Astrocyte (in vitro differentiated cells and primary cell): ENCODE measurements around the gene NRIP2. TPM values are rescaled to one million over a fixed set of nuclear protein-coding genes. Genes with fewer than 3 reads are reported as not detected.

Experiments
- DNase-seq: peaks from one replicate; pipeline ENCODE4 v3.0.0-alpha.2; 2010; ENCODE audit warnings: low read depth
- FAIRE-seq: peaks from 2 replicates; lab custom pipeline; 2011; peaks lifted over from hg19 to GRCh38; lab: Jason Lieb, UNC
- H2AFZ ChIP-seq: 2 replicates; pipeline ENCODE4 v1.6.0; 2012; ENCODE audit warnings: low read depth, low read length, inconsistent platforms
- H3K27ac ChIP-seq: 2 replicates; pipeline ENCODE4 v1.5.1; 2011; ENCODE audit warnings: low read depth, low read length, inconsistent platforms
- H3K27me3 ChIP-seq: 2 replicates; pipeline ENCODE4 v1.6.0; 2011; ENCODE audit warnings: low read length, inconsistent platforms; ENCODE audit not compliant: insufficient read depth
- H3K36me3 ChIP-seq: 2 replicates; pipeline ENCODE4 v1.5.1; 2011; ENCODE audit warnings: low read length, inconsistent platforms; ENCODE audit not compliant: insufficient read depth
- H3K4me1 ChIP-seq: 2 replicates; pipeline ENCODE4 v1.5.1; 2011; ENCODE audit warnings: low read length, inconsistent platforms; ENCODE audit not compliant: insufficient read depth
- H3K4me2 ChIP-seq: 2 replicates; pipeline ENCODE4 v1.6.0; 2012; ENCODE audit warnings: low read length, inconsistent platforms
- H3K4me3 ChIP-seq: 2 replicates; pipeline ENCODE4 v1.5.1; 2011; ENCODE audit warnings: low read depth, mild to moderate bottlenecking, low read length, inconsistent platforms; ENCODE audit not compliant: insufficient read depth
- H3K79me2 ChIP-seq: 2 replicates; pipeline ENCODE4 v1.6.0; 2012; ENCODE audit warnings: mild to moderate bottlenecking, low read length, inconsistent platforms; ENCODE audit not compliant: insufficient read depth
- H3K9ac ChIP-seq: 2 replicates; pipeline ENCODE4 v1.6.0; 2012; ENCODE audit warnings: mild to moderate bottlenecking, low read length, inconsistent platforms
- H3K9me3 ChIP-seq: 2 replicates; pipeline ENCODE4 v1.5.1; 2012; ENCODE audit warnings: low read depth, mild to moderate bottlenecking, low read length, inconsistent platforms; ENCODE audit not compliant: insufficient read depth
- H4K20me1 ChIP-seq: 2 replicates; pipeline ENCODE4 v1.6.0; 2012; ENCODE audit warnings: low read length, inconsistent platforms; ENCODE audit not compliant: insufficient read depth
- H3K27ac Mint-ChIP-seq: one replicate; pipeline ENCODE4 v1.8.0; 2021; ENCODE audit warnings: mild to moderate bottlenecking, mixed read lengths; ENCODE audit not compliant: unreplicated experiment
- H3K27me3 Mint-ChIP-seq: one replicate; pipeline ENCODE4 v1.8.0; 2021; ENCODE audit warnings: low read depth, mixed read lengths; ENCODE audit not compliant: unreplicated experiment
- H3K36me3 Mint-ChIP-seq: one replicate; pipeline ENCODE4 v1.8.0; 2021; ENCODE audit warnings: low read depth, mixed read lengths; ENCODE audit not compliant: unreplicated experiment
- H3K4me1 Mint-ChIP-seq: one replicate; pipeline ENCODE4 v1.8.0; 2021; ENCODE audit warnings: low read depth, mixed read lengths; ENCODE audit not compliant: unreplicated experiment
- H3K4me3 Mint-ChIP-seq: one replicate; pipeline ENCODE4 v1.8.0; 2021; ENCODE audit warnings: mild to moderate bottlenecking, moderate library complexity, mixed read lengths; ENCODE audit not compliant: unreplicated experiment
- H3K9me3 Mint-ChIP-seq: one replicate; pipeline ENCODE4 v1.8.0; 2021; ENCODE audit warnings: mild to moderate bottlenecking, mixed read lengths; ENCODE audit not compliant: unreplicated experiment
- CTCF ChIP-seq: IDR thresholded peaks from 2 replicates; pipeline ENCODE4 v1.5.1; 2011; ENCODE audit warnings: low read depth, mild to moderate bottlenecking, inconsistent platforms, low read length, moderate library complexity; ENCODE audit not compliant: insufficient read depth
- EZH2 ChIP-seq: IDR thresholded peaks from 2 replicates; pipeline ENCODE4 v1.6.1; 2012; ENCODE audit warnings: mild to moderate bottlenecking, low read length, inconsistent platforms; ENCODE audit not compliant: insufficient read depth
- total RNA-seq: library from RNA; stranded (reverse); gene quantifications from 2 replicates; pipeline ENCODE4 v1.2.1, GENCODE V29; 2021

The NRIP2 gene
- total RNA-seq, 1 donor from 2014 or later = not detected

- Histone ChIP-seq H3K4me1 (peaks cover 14% of the 10 kb centered on the region), H3K36me3 (peaks cover 64% of the 10 kb centered on the region), H3K79me2 (peaks cover 27% of the 10 kb centered on the region), H3K9ac (no peak overlapping the region), H4K20me1 (peaks cover 40% of the 10 kb centered on the region), H3K27me3 (no peaks in the 10 kb centered on the region), H3K27ac (no peak overlapping the region), H2AFZ (no peak overlapping the region), H3K9me3 (no peaks in the 10 kb centered on the region), H3K4me2 (no peak overlapping the region), H3K4me3 (no peak overlapping the region)
- Mint-ChIP-seq H3K4me3 (no peak overlapping the region), H3K36me3 (peaks cover 30% of the 10 kb centered on the region), H3K4me1 (peaks cover 18% of the 10 kb centered on the region), H3K27me3 (no peaks in the 10 kb centered on the region), H3K27ac (no peak overlapping the region), H3K9me3 (no peaks in the 10 kb centered on the region)
- FAIRE-seq (no peak), DNase-seq (no peak)
- no peak for TF ChIP-seq EZH2
- TF ChIP-seq CTCF = no peak
These were observed 34.7 kb downstream of the NRIP2 start for GRCh38 chr12:2800046-2800570.

GRCh38 chr12:2797721-2798418, 37.0 kb downstream of the NRIP2 start:
- no peak overlapping the region for H3K4me3 Mint-ChIP-seq
- no peak for FAIRE-seq
- no peak overlapping the region for H2AFZ ChIP-seq

More at GRCh38 chr12:2797721-2798418, 37.0 kb downstream of the NRIP2 start:
- Histone ChIP-seq H3K27me3 (peaks cover 2% of the 10 kb centered on the region), H3K9me3 (no peaks in the 10 kb centered on the region), H4K20me1 (peaks cover 35% of the 10 kb centered on the region), H3K36me3 (peaks cover 46% of the 10 kb centered on the region), H3K27ac (no peak overlapping the region), H3K4me2 (no peak overlapping the region), H3K4me3 (no peak overlapping the region), H3K79me2 (peaks cover 27% of the 10 kb centered on the region), H3K4me1 (peaks cover 12% of the 10 kb centered on the region), H3K9ac (no peak overlapping the region)
- no peak for DNase-seq
- Mint-ChIP-seq H3K27ac (no peak overlapping the region), H3K4me1 (peaks cover 2% of the 10 kb centered on the region), H3K36me3 (peaks cover 23% of the 10 kb centered on the region), H3K9me3 (no peaks in the 10 kb centered on the region), H3K27me3 (peaks cover 2% of the 10 kb centered on the region)
- TF ChIP-seq EZH2 (no peak), CTCF (peak; percentile 2)
